Natural killer cell (primary cell): ENCODE measurements around the gene CNIH1. TPM values are rescaled to one million over a fixed set of nuclear protein-coding genes. Genes with fewer than 3 reads are reported as not detected.
"Not testable (repeated sequence)": the region's sequence is repeated elsewhere in the genome, so short reads cannot be mapped to it uniquely, and the experiment has no call there.

ENCODE experiments used
- ATAC-seq, 3 donors: fragments of 150-1000 bp in 2 of 3; fragments of 200-7000 bp in 1 of 3; cut with Tn5 transposase; 1 replicate in 1 of 3; 2 replicates in 2 of 3; pipeline ENCODE4 v1.10.0; 2021; ENCODE audit warnings: mild to moderate bottlenecking in 2 of 3, moderate library complexity in 2 of 3
- DNase-seq, 2 donors: peaks; one replicate each; pipeline versions ENCODE4 v3.0.0 to v3.0.0-alpha.2; 2013 to 2021; ENCODE audit warnings: mixed read lengths in 1 of 2
- H3K27ac ChIP-seq: one replicate; pipeline ENCODE4 v1.5.1; 2013; ENCODE audit warnings: mild to moderate bottlenecking, low read length
- H3K27me3 ChIP-seq: one replicate; pipeline ENCODE4 v1.6.1; 2013; ENCODE audit warnings: low read length; ENCODE audit not compliant: control insufficient read depth, insufficient read depth
- H3K36me3 ChIP-seq: one replicate; pipeline ENCODE4 v1.6.1; 2013; ENCODE audit warnings: low read length; ENCODE audit not compliant: control insufficient read depth, insufficient read depth
- H3K4me1 ChIP-seq: one replicate; pipeline ENCODE4 v1.6.1; 2013; ENCODE audit warnings: low read length; ENCODE audit not compliant: control insufficient read depth, insufficient read depth
- H3K4me3 ChIP-seq: one replicate; pipeline ENCODE4 v1.5.1; 2013; ENCODE audit warnings: low read length
- H3K9me3 ChIP-seq: one replicate; pipeline ENCODE4 v1.6.1; 2013; ENCODE audit warnings: low read length; ENCODE audit not compliant: control insufficient read depth, insufficient read depth
- H3K27ac Mint-ChIP-seq, 2 donors: one replicate each; pipeline ENCODE4 v1.8.0; 2022; ENCODE audit warnings: mild to moderate bottlenecking in 2 of 2, mixed read lengths in 2 of 2, moderate library complexity in 1 of 2
- H3K27me3 Mint-ChIP-seq, 2 donors: one replicate each; pipeline ENCODE4 v1.8.0; 2022; ENCODE audit warnings: low read depth in 2 of 2, mixed read lengths in 2 of 2
- H3K36me3 Mint-ChIP-seq: one replicate; pipeline ENCODE4 v1.8.0; 2022; ENCODE audit warnings: mixed read lengths
- H3K4me1 Mint-ChIP-seq, 2 donors: one replicate each; pipeline ENCODE4 v1.8.0; 2022; ENCODE audit warnings: mixed read lengths in 2 of 2
- H3K4me3 Mint-ChIP-seq: one replicate; pipeline ENCODE4 v1.8.0; 2022; ENCODE audit warnings: mild to moderate bottlenecking, moderate library complexity, mixed read lengths
- H3K9me3 Mint-ChIP-seq, 2 donors: one replicate each; pipeline ENCODE4 v1.8.0; 2022; ENCODE audit warnings: mixed read lengths in 2 of 2
- WGBS: methylation state at CpG from one replicate; pipeline ENCODE4 v1.1.7; 2013; ENCODE audit warnings: missing lambda C conversion rate; ENCODE audit not compliant: insufficient coverage; 5-methylcytosine and 5-hydroxymethylcytosine counted together
- intact Hi-C: fragments of 100-400 bp; cut with micrococcal nuclease; formaldehyde crosslinking; loops from one replicate; pipeline ENCODE4 v1.14.2; 2022
- total RNA-seq, 4 donors: library from RNA; stranded (reverse); fragments of 120-200 nt in 1 of 4; gene quantifications; one replicate each; pipeline versions ENCODE4 v1.2.3 to v1.2.4, GENCODE V29; 2013 to 2022
- TF ChIP-seq, protein P1 (sequence below): fragments of 200-600 bp; IDR thresholded peaks from one replicate; pipeline ENCODE4 v1.8.0; 2022; ENCODE audit warnings: antibody characterized with exemption

CNIH1 gene
- total RNA-seq, 3 donors from 2014 or later (not counting 1 experiment from before 2014, with no cell fraction given) = 20.4 to 30.9 (median 25.7) TPM

DNA sequence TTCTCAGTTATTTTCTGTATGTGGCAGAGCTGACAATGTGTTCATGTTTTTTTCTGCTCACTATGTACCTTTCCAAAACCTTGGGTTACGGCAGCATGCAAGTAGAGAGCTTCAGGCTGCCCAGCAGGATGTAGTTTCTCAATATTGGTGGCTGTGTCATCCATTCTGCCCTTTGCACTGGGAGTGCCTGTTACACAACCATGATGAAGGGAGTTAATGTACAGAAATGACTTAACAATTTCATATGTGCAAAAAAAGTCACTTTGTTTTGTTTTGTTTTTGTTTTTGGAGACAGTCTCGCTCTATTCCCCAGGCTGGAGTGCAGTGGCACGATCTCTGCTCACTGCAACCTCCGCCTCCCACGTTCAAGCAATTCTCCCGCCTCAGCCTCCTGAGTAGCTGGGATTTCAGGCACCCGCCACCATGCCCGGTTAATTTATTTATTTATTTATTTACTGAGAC lies 6.1 kb upstream of the CNIH1 start:
- Mint-ChIP-seq H3K4me1 (peaks cover 0 to under 1% of the 10 kb centered on the region in 2 donors), H3K27ac (no peak overlapping the region), H3K27me3 (peaks cover 9 to 35% of the 10 kb centered on the region in 2 donors), H3K36me3 (no peaks in the 10 kb centered on the region), H3K4me3 (no peak overlapping the region), H3K9me3 (no peaks in the 10 kb centered on the region)
- Histone ChIP-seq H3K4me3 (no peak overlapping the region), H3K4me1 (peaks cover 3% of the 10 kb centered on the region), H3K36me3 (no peaks in the 10 kb centered on the region), H3K27ac (no peak overlapping the region), H3K9me3 (no peaks in the 10 kb centered on the region), H3K27me3 (no peaks in the 10 kb centered on the region)
- intact Hi-C loops = no loop called here
- ATAC-seq (peak in 1 of 3 donors; percentile 65), DNase-seq (no peak)
- 93% methylated on average over 8 of the region's 8 CpGs for WGBS
- TF ChIP-seq, protein P1, sequence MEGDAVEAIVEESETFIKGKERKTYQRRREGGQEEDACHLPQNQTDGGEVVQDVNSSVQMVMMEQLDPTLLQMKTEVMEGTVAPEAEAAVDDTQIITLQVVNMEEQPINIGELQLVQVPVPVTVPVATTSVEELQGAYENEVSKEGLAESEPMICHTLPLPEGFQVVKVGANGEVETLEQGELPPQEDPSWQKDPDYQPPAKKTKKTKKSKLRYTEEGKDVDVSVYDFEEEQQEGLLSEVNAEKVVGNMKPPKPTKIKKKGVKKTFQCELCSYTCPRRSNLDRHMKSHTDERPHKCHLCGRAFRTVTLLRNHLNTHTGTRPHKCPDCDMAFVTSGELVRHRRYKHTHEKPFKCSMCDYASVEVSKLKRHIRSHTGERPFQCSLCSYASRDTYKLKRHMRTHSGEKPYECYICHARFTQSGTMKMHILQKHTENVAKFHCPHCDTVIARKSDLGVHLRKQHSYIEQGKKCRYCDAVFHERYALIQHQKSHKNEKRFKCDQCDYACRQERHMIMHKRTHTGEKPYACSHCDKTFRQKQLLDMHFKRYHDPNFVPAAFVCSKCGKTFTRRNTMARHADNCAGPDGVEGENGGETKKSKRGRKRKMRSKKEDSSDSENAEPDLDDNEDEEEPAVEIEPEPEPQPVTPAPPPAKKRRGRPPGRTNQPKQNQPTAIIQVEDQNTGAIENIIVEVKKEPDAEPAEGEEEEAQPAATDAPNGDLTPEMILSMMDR = no peak

- H3K4me3 Mint-ChIP-seq = no peak overlapping the region
- H3K36me3 ChIP-seq = no peaks in the 10 kb centered on the region
- ATAC-seq (no peak), DNase-seq (no peak)
- no peak overlapping the region for H3K4me3 ChIP-seq
- H3K27ac ChIP-seq = no peak overlapping the region
- H3K27ac Mint-ChIP-seq = no peak overlapping the region
- H3K27me3 Mint-ChIP-seq = peaks cover 9 to 35% of the 10 kb centered on the region in 2 donors
- intact Hi-C loops = no loop called here
- peaks cover 9 to 11% of the 10 kb centered on the region in 2 donors for H3K4me1 Mint-ChIP-seq
- no peaks in the 10 kb centered on the region for H3K27me3 ChIP-seq
- H3K9me3 Mint-ChIP-seq = no peaks in the 10 kb centered on the region
- H3K4me1 ChIP-seq = peaks cover 6% of the 10 kb centered on the region
- no peaks in the 10 kb centered on the region for H3K36me3 Mint-ChIP-seq
- TF ChIP-seq, protein P1 = no peak
- 53% methylated on average over 4 of the region's 5 CpGs for WGBS
- H3K9me3 ChIP-seq = no peaks in the 10 kb centered on the region
Observed at GRCh38 chr14:54446161-54446693, 5.1 kb upstream of the CNIH1 start.

GRCh38 chr14:54444681-54445080 lies 3.5 kb upstream of the CNIH1 start:
- Histone ChIP-seq H3K27ac (no peak overlapping the region), H3K9me3 (no peaks in the 10 kb centered on the region), H3K4me1 (peaks cover 7% of the 10 kb centered on the region), H3K27me3 (no peaks in the 10 kb centered on the region), H3K36me3 (no peaks in the 10 kb centered on the region), H3K4me3 (no peak overlapping the region)
- no peak overlapping the region for H3K27ac Mint-ChIP-seq
- ATAC-seq (no peak), DNase-seq (no peak)
- intact Hi-C loops = no loop called here
- no peak overlapping the region for H3K4me3 Mint-ChIP-seq
- 91% methylated on average over 7 of the region's 7 CpGs for WGBS
- H3K9me3 Mint-ChIP-seq = no peaks in the 10 kb centered on the region
- TF ChIP-seq, protein P1 = no peak
- peaks cover 20% of the 10 kb centered on the region in 2 donors for H3K4me1 Mint-ChIP-seq
- no peaks in the 10 kb centered on the region for H3K36me3 Mint-ChIP-seq
- peaks cover 9 to 35% of the 10 kb centered on the region in 2 donors for H3K27me3 Mint-ChIP-seq

DNA sequence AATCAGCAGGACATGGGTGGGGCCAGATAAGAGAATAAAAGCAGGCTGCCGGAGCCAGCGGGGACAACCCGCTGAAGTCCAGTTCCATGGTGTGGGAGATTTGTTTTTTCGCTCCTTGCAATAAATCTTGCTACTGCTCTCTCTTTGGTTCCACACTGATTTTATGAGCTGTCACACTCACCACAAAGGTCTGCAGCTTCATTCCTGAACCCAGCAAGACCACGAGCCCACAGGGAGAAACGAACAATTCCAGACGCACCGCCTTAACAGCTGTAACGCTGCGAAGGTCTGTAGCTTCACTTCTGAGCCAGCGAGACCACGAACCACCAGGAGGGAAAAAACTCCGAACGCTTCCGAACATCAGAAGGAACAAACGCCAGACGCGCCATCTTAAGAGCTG lies 2.8 kb upstream of the CNIH1 start:
- Mint-ChIP-seq H3K4me3 (no peak overlapping the region), H3K27ac (no peak overlapping the region), H3K36me3 (no peaks in the 10 kb centered on the region), H3K27me3 (peaks cover 9 to 30% of the 10 kb centered on the region in 2 donors), H3K9me3 (no peaks in the 10 kb centered on the region), H3K4me1 (peaks cover 20 to 26% of the 10 kb centered on the region in 2 donors)
- Histone ChIP-seq H3K4me3 (no peak overlapping the region), H3K9me3 (no peaks in the 10 kb centered on the region), H3K36me3 (no peaks in the 10 kb centered on the region), H3K27me3 (no peaks in the 10 kb centered on the region), H3K27ac (no peak overlapping the region), H3K4me1 (peaks cover 7% of the 10 kb centered on the region)
- DNase-seq (no peak), ATAC-seq (no peak)
- TF ChIP-seq, protein P1 = no peak
- WGBS = 88% methylated on average over 17 of the region's 18 CpGs
- intact Hi-C loops = no loop called here

DNA sequence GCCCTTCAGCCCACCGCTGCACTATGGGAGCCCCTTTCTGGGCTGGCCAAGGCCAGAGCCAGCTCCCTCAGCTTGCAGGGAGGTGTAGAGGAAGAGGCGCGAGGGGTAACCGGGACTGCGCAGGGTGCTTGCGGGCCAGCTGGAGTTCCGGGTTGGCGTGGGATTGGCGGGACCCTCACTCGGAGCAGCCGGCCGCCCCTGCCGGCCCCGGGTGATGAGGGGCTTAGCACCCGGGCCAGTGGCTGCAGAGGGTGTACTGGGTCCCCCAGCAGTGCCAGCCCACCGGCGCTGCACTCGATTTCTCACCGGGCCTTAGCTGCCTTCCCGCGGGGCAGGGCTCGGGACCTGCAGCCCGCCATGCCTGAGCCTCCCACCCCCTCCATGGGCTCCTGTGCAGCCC lies 1.8 kb upstream of the CNIH1 start:
- H3K4me3 ChIP-seq, ATAC-seq, H3K4me3 Mint-ChIP-seq, H3K36me3 Mint-ChIP-seq, H3K27me3 ChIP-seq, H3K27ac Mint-ChIP-seq, H3K9me3 ChIP-seq, DNase-seq, H3K9me3 Mint-ChIP-seq, H3K27ac ChIP-seq, intact Hi-C loops, H3K4me1 ChIP-seq, H3K36me3 ChIP-seq: not testable (repeated sequence)
- 97% methylated on average over 15 of the region's 23 CpGs for WGBS
- Mint-ChIP-seq H3K4me1 (peaks cover 20 to 26% of the 10 kb centered on the region in 2 donors), H3K27me3 (peaks cover 6 to 22% of the 10 kb centered on the region in 2 donors)
